Smooth muscle cell (in vitro differentiated cells): ENCODE measurements around the gene ARHGEF39. TPM values are rescaled to one million over a fixed set of nuclear protein-coding genes. Genes with fewer than 3 reads are reported as not detected.

Experiments
- DNase-seq: peaks from one replicate; lab custom pipeline; 2025; ENCODE audit not compliant: unreplicated experiment; lab: John Stamatoyannopoulos, UW
- H2AFZ ChIP-seq: fragments of 200-600 bp; sonication (generic); 2 replicates; pipeline ENCODE4 v1.6.0; 2016; ENCODE audit warnings: antibody characterized with exemption, low read depth, mild to moderate bottlenecking
- H3F3A ChIP-seq: fragments of 200-600 bp; sonication (generic); 2 replicates; pipeline ENCODE4 v1.6.0; 2017; ENCODE audit warnings: antibody characterized with exemption, low read depth
- H3K27ac ChIP-seq: fragments of 200-600 bp; sonication (generic); 2 replicates; pipeline ENCODE4 v1.5.1; 2016; ENCODE audit warnings: low read depth, mild to moderate bottlenecking
- H3K27me3 ChIP-seq: fragments of 200-600 bp; sonication (generic); 2 replicates; pipeline ENCODE4 v1.6.1; 2016; ENCODE audit warnings: low read depth, mild to moderate bottlenecking
- H3K36me3 ChIP-seq: fragments of 200-600 bp; sonication (generic); 2 replicates; pipeline ENCODE4 v1.5.1; 2016; ENCODE audit warnings: low read depth
- H3K4me1 ChIP-seq: fragments of 200-600 bp; sonication (generic); 2 replicates; pipeline ENCODE4 v1.5.1; 2016; ENCODE audit warnings: low read depth
- H3K4me2 ChIP-seq: fragments of 200-600 bp; sonication (generic); 2 replicates; pipeline ENCODE4 v1.6.0; 2016; ENCODE audit warnings: mild to moderate bottlenecking
- H3K4me3 ChIP-seq: fragments of 200-600 bp; sonication (generic); 2 replicates; pipeline ENCODE4 v1.5.1; 2016; ENCODE audit warnings: mild to moderate bottlenecking
- H3K79me2 ChIP-seq: fragments of 200-600 bp; sonication (generic); 2 replicates; pipeline ENCODE4 v1.6.0; 2016; ENCODE audit warnings: low read depth, mild to moderate bottlenecking
- H3K9ac ChIP-seq: fragments of 200-600 bp; sonication (generic); 2 replicates; pipeline ENCODE4 v1.6.0; 2016; ENCODE audit warnings: low read depth
- H3K9me3 ChIP-seq: fragments of 200-600 bp; sonication (generic); replicated peaks from 2 replicates; pipeline ENCODE4 v1.5.1; 2016; ENCODE audit warnings: low read depth
- H4K20me1 ChIP-seq: fragments of 200-600 bp; sonication (generic); 2 replicates; pipeline ENCODE4 v1.6.0; 2016; ENCODE audit warnings: low read depth
- WGBS: methylation state at CpG from one replicate; pipeline ENCODE4 v1.1.7; 2016; ENCODE audit warnings: low lambda C conversion rate; 5-methylcytosine and 5-hydroxymethylcytosine counted together
- polyA plus RNA-seq: library from polyadenylated mRNA; unstranded; fragments of >200 nt; fragmentation: Nextera tagmentation; extraction: Ambion mirVana; gene quantifications from 2 replicates; pipeline ENCODE4 v1.2.1, GENCODE V29; 2016
- total RNA-seq: library from RNA; depleted of rRNA; stranded (reverse); fragments of >200 nt; gene quantifications from 2 replicates; pipeline ENCODE4 v1.2.3, GENCODE V29; 2014
- TF ChIP-seq, protein P1 (sequence below): fragments of 200-600 bp; sonication (generic); IDR thresholded peaks from 2 replicates; pipeline ENCODE4 v1.5.1; 2017; ENCODE audit warnings: borderline replicate concordance, mild to moderate bottlenecking, antibody characterized with exemption; ENCODE audit not compliant: insufficient read depth, poor library complexity, severe bottlenecking

The ARHGEF39 gene
- total and polyA plus RNA-seq, 2 experiments from 2014 or later: 1.9 to 2.1 TPM

DNA sequence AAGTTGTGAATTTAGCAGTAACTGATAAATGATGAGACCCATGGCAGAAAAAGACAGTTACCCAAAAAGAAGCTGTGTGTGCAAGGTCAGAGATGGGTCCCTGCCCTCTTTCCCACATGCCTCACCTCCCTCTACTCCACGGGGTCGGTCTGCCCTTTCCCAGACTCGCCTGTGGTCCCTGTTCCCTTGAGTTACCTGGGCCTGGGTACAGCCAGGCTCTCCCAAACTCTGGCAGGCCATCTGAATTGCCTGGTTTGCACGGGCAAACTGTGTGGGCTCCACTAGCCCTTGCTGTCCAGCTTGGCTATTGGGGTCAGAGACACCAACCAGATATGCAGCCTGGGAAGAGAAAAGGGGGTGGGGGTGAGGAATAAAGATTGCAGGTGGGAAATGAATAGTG, 43.2 kb upstream of the ARHGEF39 start:
- no peak overlapping the region for H3K27ac ChIP-seq
- peaks cover 33% of the 10 kb centered on the region for H3K36me3 ChIP-seq
- H3K4me2 ChIP-seq: no peak overlapping the region
- H3K4me3 ChIP-seq: no peak overlapping the region
- H3K79me2 ChIP-seq: no peaks in the 10 kb centered on the region
- H4K20me1 ChIP-seq: peaks cover 23% of the 10 kb centered on the region
- 100% methylated on average over 4 of the region's 4 CpGs for WGBS
- H2AFZ ChIP-seq: no peak overlapping the region
- TF ChIP-seq, protein P1, sequence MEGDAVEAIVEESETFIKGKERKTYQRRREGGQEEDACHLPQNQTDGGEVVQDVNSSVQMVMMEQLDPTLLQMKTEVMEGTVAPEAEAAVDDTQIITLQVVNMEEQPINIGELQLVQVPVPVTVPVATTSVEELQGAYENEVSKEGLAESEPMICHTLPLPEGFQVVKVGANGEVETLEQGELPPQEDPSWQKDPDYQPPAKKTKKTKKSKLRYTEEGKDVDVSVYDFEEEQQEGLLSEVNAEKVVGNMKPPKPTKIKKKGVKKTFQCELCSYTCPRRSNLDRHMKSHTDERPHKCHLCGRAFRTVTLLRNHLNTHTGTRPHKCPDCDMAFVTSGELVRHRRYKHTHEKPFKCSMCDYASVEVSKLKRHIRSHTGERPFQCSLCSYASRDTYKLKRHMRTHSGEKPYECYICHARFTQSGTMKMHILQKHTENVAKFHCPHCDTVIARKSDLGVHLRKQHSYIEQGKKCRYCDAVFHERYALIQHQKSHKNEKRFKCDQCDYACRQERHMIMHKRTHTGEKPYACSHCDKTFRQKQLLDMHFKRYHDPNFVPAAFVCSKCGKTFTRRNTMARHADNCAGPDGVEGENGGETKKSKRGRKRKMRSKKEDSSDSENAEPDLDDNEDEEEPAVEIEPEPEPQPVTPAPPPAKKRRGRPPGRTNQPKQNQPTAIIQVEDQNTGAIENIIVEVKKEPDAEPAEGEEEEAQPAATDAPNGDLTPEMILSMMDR: no peak
- H3K4me1 ChIP-seq: no peaks in the 10 kb centered on the region
- H3K27me3 ChIP-seq: no peaks in the 10 kb centered on the region
- DNase-seq: no peak
- no peaks in the 10 kb centered on the region for H3K9me3 ChIP-seq
- no peak overlapping the region for H3K9ac ChIP-seq
- H3F3A ChIP-seq: peaks cover 2% of the 10 kb centered on the region

DNA sequence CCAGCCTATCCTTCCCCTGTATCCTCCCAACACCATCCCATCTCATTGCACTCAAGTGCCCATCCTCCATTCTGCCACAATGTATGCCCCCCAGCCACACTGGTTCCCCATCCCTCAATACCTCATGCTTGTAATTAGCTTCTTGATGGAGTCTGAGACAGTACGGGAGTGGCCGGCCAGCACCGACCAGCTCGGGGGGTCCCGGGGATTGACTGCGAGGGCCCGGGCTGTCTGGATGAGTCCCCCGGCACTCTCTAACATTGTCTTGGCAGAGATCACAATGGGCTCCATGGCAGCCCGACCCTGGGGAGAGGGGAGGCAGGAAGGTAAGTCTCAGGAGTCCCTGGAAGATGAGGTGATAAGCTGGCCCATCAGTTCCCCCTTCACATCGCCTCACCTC, 42.0 kb upstream of the ARHGEF39 start:
- no peaks in the 10 kb centered on the region for H3K4me1 ChIP-seq
- DNase-seq: no peak
- TF ChIP-seq, protein P1: no peak
- no peaks in the 10 kb centered on the region for H3K27me3 ChIP-seq
- H3K9me3 ChIP-seq: no peaks in the 10 kb centered on the region
- no peak overlapping the region for H3K9ac ChIP-seq
- H2AFZ ChIP-seq: no peak overlapping the region
- no peak overlapping the region for H3K27ac ChIP-seq
- 92% methylated on average over 10 of the region's 10 CpGs for WGBS
- no peaks in the 10 kb centered on the region for H3K79me2 ChIP-seq
- peaks cover 36% of the 10 kb centered on the region for H3K36me3 ChIP-seq
- H3K4me3 ChIP-seq: no peak overlapping the region
- H3K4me2 ChIP-seq: no peak overlapping the region
- peaks cover 20% of the 10 kb centered on the region for H4K20me1 ChIP-seq
- H3F3A ChIP-seq: no peaks in the 10 kb centered on the region

DNA sequence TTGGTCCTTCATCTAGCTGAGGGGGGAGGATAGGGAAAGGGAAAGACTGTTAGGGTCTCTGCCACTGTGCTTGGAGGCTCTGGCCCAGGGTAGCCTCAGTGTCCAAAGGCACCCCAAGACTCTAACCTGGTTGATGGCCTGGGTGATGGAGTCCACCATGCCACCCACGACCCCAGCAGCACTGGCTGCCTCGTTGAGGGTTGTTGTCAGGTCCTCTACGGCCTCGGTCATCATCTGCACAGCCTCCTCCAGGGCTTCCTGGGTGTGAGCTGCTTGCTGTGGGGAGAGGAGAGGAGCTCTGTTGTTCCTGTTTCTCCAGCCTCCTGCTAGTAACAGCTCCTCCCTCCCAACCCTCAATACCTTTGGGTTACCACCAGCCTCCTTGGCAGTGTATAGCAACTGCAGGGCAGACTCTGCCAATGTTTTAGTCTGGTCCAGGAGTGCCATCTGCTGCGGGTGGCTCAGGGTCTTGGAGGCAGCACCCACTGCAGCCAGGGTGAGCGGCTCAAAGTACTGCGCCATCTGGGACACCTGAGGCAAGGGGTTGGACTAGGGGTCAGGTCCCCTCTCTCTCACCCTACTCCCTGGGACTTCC, 40.9 kb upstream of the ARHGEF39 start:
- no peak for DNase-seq
- H3K27me3 ChIP-seq: no peaks in the 10 kb centered on the region
- H3K27ac ChIP-seq: no peak overlapping the region
- H3K4me3 ChIP-seq: no peak overlapping the region
- peaks cover 34% of the 10 kb centered on the region for H3K36me3 ChIP-seq
- H3K9me3 ChIP-seq: no peaks in the 10 kb centered on the region
- H3K79me2 ChIP-seq: no peaks in the 10 kb centered on the region
- H4K20me1 ChIP-seq: peaks cover 23% of the 10 kb centered on the region
- no peaks in the 10 kb centered on the region for H3K4me1 ChIP-seq
- WGBS: 96% methylated on average over 7 of the region's 7 CpGs
- H3F3A ChIP-seq: no peaks in the 10 kb centered on the region
- no peak overlapping the region for H2AFZ ChIP-seq
- no peak overlapping the region for H3K4me2 ChIP-seq
- H3K9ac ChIP-seq: no peak overlapping the region
- TF ChIP-seq, protein P1: no peak

DNA sequence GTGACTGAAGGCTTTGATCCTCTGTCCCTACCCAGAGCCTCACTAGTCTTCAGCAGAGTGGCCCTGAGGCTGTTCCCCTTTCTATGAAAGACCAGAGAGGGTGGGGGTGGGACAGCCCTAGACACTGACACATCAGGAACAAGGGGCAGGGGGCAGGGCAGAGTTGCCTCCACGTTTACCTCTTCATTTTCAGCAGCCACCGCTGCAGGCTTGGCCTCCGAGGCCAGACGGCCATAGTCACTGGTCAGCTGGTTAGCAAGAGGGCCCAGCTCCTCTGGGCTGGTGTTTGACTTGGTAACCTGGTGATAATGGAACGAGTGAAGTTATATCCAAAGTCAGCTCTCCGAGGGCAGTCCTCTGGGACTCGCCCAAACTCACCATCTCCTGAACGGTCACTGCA, 40.4 kb upstream of the ARHGEF39 start:
- no peaks in the 10 kb centered on the region for H3K79me2 ChIP-seq
- DNase-seq: no peak
- peaks cover 29% of the 10 kb centered on the region for H4K20me1 ChIP-seq

More for the DNA sequence above, 40.4 kb upstream of the ARHGEF39 start:
- Histone ChIP-seq H3K27ac (no peak overlapping the region), H3K9me3 (no peaks in the 10 kb centered on the region), H3K4me2 (no peak overlapping the region), H3K27me3 (no peaks in the 10 kb centered on the region), H3K36me3 (peaks cover 37% of the 10 kb centered on the region), H3K4me3 (no peak overlapping the region), H3K9ac (no peak overlapping the region), H2AFZ (no peak overlapping the region), H3F3A (peaks cover 5% of the 10 kb centered on the region), H3K4me1 (no peaks in the 10 kb centered on the region)
- 88% methylated on average over 8 of the region's 8 CpGs for WGBS
- TF ChIP-seq, protein P1: no peak
